ENCODE results near the gene SORCS2. TPM values are rescaled to one million over a fixed set of nuclear protein-coding genes. Genes with fewer than 3 reads are reported as not detected.

The SORCS2 gene
- total RNA-seq, 1 experiment from 2014 or later, result 0.06 TPM

GRCh38 chr4:7769396-7770223 is 577.3 kb downstream of the SORCS2 start:
- DNase-seq (ENCODE audit: low spot score), result no peak
- BruUV-seq (replicated peaks), result no TSS peak
- H3K27me3 ChIP-seq (replicated peaks; ENCODE audit: insufficient read depth, low read depth, low read length, poor library complexity), result no peaks in the 10 kb centered on the region
- H3K4me3 ChIP-seq (ENCODE audit: low read depth, low read length, poor library complexity, severe bottlenecking), result no peak overlapping the region
- POLR2A ChIA-PET (ENCODE audit: low non-redundant PET), result no interaction called here
- H3K36me3 ChIP-seq (ENCODE audit: insufficient read depth, low read length, poor library complexity, severe bottlenecking), result peaks cover 24% of the 10 kb centered on the region
- no peaks in the 10 kb centered on the region for H3K9me3 ChIP-seq (ENCODE audit: low read depth, low read length, poor library complexity, severe bottlenecking)
- CTCF ChIA-PET, result interaction anchor here (1.1 to 2.3 kb wide), 3 partner anchors 32 to 35 kb away, joined by 4 to 19 read pairs (median 6); no protein-coding TSS in a partner anchor
- H3K4me1 ChIP-seq (ENCODE audit: insufficient read depth, low read length, poor library complexity, severe bottlenecking), result peaks cover 10% of the 10 kb centered on the region
- intact Hi-C loops (cut with micrococcal nuclease; ENCODE audit: unreplicated experiment), result loop anchor here (2.0 kb wide), 1 partner anchor 33 kb away; no protein-coding TSS in a partner anchor
- TF ChIP-seq EZH2 (IDR thresholded peaks at IDR 0.05; ENCODE audit: borderline replicate concordance, low read depth, low read length, poor library complexity, severe bottlenecking) (no peak), CTCF (conservative IDR thresholded peaks at IDR 0.05; ENCODE audit: low read depth, low read length) (no peak)
- H3K27ac ChIP-seq (ENCODE audit: low read depth, low read length, poor library complexity, severe bottlenecking), result no peak overlapping the region

GRCh38 chr4:7770224-7771050 is 578.1 kb downstream of the SORCS2 start:
- H3K4me3 ChIP-seq (ENCODE audit: low read depth, low read length, poor library complexity, severe bottlenecking), result no peak overlapping the region
- BruUV-seq (replicated peaks), result no TSS peak

More at GRCh38 chr4:7770224-7771050, 578.1 kb downstream of the SORCS2 start:
- ChIA-PET POLR2A (ENCODE audit: low non-redundant PET) (no interaction called here), CTCF (interaction anchor here (1.1 to 2.3 kb wide), 3 partner anchors 32 to 218 kb away, joined by 3 to 19 read pairs (median 4); no protein-coding TSS in a partner anchor)
- intact Hi-C loops (cut with micrococcal nuclease; ENCODE audit: unreplicated experiment), result loop anchor here (2.0 kb wide), 1 partner anchor 32 kb away; no protein-coding TSS in a partner anchor
- peak; percentile 51 for DNase-seq (ENCODE audit: low spot score)
- no peaks in the 10 kb centered on the region for H3K9me3 ChIP-seq (ENCODE audit: low read depth, low read length, poor library complexity, severe bottlenecking)
- TF ChIP-seq EZH2 (IDR thresholded peaks at IDR 0.05; ENCODE audit: borderline replicate concordance, low read depth, low read length, poor library complexity, severe bottlenecking) (no peak), CTCF (conservative IDR thresholded peaks at IDR 0.05; ENCODE audit: low read depth, low read length) (peak; percentile 67)
- no peak overlapping the region for H3K27ac ChIP-seq (ENCODE audit: low read depth, low read length, poor library complexity, severe bottlenecking)
- H3K27me3 ChIP-seq (replicated peaks; ENCODE audit: insufficient read depth, low read depth, low read length, poor library complexity), result no peaks in the 10 kb centered on the region
- peaks cover 10% of the 10 kb centered on the region for H3K4me1 ChIP-seq (ENCODE audit: insufficient read depth, low read length, poor library complexity, severe bottlenecking)
- peaks cover 29% of the 10 kb centered on the region for H3K36me3 ChIP-seq (ENCODE audit: insufficient read depth, low read length, poor library complexity, severe bottlenecking)

All from A673 (cell line).